NT2/D1 (cell line): Measurements from ENCODE around the gene DRD3.

Source experiments
- SUZ12 ChIP-seq: IDR thresholded peaks from 2 replicates; pipeline ENCODE4 v1.6.1; 2011; ENCODE audit not compliant: insufficient read length, insufficient read depth; ENCODE audit errors: extremely low read depth
- YY1 ChIP-seq: IDR thresholded peaks from 2 replicates; pipeline ENCODE4 v1.6.1; 2011; ENCODE audit not compliant: insufficient read length, insufficient read depth

DNA sequence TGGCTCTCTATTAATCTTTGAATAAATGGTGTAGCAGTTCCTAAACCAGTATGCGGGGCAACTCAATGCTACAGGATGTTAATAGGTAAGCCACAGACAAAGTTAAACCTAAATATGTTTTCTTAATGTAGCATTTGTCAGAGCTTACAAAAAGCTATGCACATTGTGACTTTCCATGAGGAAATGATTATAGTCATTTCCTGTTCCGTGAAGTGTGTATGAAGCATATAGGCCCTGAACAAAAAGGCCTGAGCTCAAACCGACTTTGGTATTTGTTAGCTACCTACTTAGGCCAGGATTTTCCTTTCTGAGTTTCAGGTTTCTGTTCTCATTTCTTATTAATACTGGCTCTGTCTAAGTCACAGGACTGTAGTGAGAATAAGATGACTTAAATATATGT lies 44.3 kb upstream of the DRD3 start:
- TF ChIP-seq YY1, result no peak
- no peak for TF ChIP-seq SUZ12
